ENCODE measurements around the gene SYNGAP1.

Gene SYNGAP1

GRCh38 chr6:33404884-33405283 is 15.0 kb upstream of the SYNGAP1 start:
- DNase-seq (ENCODE audit: low spot score): no peak

DNA sequence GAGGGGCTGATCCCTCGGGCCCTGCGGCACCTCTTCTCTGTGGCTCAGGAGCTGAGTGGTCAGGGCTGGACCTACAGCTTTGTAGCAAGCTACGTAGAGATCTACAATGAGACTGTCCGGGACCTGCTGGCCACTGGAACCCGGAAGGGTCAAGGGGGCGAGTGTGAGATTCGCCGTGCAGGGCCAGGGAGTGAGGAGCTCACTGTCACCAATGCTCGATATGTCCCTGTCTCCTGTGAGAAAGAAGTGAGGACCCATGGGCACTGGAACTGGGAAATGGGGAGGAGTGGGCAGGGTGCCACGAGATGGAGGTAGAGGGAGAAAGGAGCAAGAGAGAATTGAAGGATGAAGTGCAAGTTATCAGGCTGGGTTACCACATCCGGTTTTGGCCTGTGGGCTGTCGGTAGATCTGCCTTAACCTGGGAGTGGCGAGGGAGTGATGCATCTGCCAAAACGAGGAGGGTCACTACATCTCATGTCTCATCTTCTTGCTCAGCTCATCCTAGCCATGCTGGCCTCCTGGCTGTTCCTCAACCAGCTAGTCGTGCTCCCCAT is 14.4 kb upstream of the SYNGAP1 start:
- DNase-seq (ENCODE audit: low spot score): no peak

- no peak for DNase-seq (ENCODE audit: low spot score)
These were observed 13.7 kb upstream of the SYNGAP1 start for GRCh38 chr6:33406126-33406525.

- DNase-seq (ENCODE audit: low spot score): peak; percentile 56
These were observed 12.6 kb upstream of the SYNGAP1 start for GRCh38 chr6:33407132-33407718.

GRCh38 chr6:33410050-33410710 is 9.7 kb upstream of the SYNGAP1 start:
- DNase-seq (ENCODE audit: low spot score): peak; percentile 99

DNA sequence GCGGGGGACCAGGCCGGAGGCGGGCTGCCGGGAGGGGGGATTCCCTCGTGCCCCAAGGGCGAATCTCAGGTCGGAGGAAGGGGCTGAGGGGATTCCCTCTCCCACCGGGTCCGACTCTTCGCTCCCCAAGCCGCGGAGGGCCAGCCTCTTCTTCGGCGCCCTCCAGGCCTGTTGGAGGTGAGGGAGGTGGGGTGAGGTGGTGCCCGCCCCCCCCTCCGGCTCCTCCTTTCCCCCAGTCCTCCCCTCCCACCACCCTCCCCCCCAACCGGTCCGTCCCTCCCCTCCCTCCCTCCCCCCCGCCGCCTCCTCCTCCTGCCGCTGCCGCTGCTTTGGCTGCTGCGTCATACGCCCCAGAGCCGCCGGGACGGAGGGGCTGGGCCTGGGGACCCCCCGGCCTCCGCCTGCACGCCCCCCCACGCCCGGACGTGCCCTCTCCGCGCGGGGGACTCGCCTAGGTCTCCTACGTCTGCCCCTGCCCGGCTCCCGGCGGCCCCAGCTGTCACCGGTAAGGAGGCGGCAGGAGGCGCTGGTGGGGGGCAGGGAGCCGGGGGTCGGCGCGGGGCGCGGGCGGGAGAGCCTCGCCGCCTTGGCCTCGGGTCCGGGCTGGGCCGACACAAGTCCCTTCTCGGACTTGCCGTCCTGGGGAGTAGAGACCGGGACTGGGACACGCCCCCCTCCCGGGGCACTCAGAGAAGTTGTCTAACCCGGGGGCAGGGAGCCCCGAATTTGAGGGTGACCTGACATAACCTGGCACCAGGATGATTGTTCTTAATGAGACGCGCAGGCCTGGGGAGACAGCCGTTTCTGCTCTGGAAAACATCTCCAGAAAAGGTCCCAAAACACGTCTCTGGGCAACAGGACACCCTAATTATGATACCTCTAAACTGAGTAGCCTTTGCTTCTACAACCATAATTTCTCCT is 8.9 kb upstream of the SYNGAP1 start, which contains the start of gene PHF1:
Gene PHF1, plus strand, starts transcription at position 304 of the 921 bp plus-strand sequence. CDS start 1,250 bp downstream, outside the sequence.
- peak; percentile 81 for DNase-seq (ENCODE audit: low spot score)

GRCh38 chr6:33411632-33412005 is 8.2 kb upstream of the SYNGAP1 start:
- DNase-seq (ENCODE audit: low spot score): no peak

- no peak for DNase-seq (ENCODE audit: low spot score)
These were observed 7.5 kb upstream of the SYNGAP1 start for GRCh38 chr6:33412140-33413009.

DNA sequence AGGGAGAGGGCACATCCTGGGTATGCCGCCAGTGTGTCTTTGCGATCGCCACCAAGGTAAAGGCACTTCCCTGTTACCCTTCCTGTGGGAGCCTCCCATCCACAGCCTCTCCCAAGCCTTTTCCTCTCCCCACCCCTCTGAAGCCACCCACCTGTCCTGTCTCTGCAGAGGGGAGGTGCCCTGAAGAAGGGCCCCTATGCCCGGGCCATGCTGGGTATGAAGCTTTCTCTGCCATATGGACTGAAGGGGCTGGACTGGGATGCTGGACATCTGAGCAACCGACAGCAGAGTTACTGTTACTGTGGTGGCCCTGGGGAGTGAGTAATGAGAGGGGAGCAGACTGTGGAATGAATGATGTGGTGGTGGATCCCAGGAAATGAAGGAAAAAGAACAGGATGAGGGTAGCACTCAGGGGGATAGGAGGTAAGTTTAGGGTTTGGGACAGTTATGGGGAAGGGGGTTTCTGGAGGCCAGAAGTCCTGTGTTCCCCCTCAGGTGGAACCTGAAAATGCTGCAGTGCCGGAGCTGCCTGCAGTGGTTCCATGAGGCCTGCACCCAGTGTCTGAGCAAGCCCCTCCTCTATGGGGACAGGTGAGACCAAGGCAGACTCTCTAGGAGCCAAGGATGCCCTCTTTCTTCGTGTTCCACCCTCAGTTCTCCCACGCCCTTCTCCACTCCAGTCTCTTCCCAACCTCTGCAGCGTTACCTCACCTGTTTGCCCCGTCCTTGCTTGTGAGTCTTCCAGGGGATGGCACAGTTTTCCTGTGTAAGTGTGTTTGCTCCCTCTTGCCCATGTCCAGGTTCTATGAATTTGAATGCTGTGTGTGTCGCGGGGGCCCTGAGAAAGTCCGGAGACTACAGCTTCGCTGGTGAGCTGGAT is 6.4 kb upstream of the SYNGAP1 start:
- DNase-seq (ENCODE audit: low spot score): no peak

DNA sequence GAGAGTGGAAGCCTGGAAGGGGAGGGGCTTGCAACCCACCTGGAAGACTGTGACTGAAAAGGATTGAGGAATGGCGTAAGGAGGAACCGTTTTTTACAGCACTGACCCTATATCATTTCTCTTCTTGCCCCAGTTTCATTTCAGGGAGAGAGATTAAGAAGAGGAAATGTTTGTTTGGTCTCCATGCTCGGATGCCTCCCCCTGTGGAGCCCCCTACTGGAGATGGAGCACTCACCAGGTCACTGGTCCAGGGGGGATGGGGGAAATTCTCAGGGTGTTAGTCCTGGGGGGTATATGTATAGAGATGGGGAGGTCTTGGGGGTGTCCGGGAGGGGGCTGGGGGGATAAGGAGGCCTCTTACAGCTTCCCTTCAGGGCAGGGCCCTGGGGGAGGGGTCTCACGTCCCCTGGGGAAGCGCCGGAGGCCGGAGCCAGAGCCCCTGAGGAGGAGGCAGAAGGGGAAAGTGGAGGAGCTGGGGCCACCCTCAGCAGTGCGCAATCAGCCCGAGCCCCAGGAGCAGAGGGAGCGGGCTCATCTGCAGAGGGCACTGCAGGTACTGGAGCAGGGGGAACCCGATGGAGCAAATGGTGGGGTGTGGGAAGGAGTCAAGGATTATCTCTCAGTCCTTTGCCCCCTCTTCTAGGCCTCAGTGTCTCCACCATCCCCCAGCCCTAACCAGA is 5.1 kb upstream of the SYNGAP1 start:
- peak; percentile 28 for DNase-seq (ENCODE audit: low spot score)

- no peak for DNase-seq (ENCODE audit: low spot score)
These were observed 4.0 kb upstream of the SYNGAP1 start for GRCh38 chr6:33415831-33416230.

DNA sequence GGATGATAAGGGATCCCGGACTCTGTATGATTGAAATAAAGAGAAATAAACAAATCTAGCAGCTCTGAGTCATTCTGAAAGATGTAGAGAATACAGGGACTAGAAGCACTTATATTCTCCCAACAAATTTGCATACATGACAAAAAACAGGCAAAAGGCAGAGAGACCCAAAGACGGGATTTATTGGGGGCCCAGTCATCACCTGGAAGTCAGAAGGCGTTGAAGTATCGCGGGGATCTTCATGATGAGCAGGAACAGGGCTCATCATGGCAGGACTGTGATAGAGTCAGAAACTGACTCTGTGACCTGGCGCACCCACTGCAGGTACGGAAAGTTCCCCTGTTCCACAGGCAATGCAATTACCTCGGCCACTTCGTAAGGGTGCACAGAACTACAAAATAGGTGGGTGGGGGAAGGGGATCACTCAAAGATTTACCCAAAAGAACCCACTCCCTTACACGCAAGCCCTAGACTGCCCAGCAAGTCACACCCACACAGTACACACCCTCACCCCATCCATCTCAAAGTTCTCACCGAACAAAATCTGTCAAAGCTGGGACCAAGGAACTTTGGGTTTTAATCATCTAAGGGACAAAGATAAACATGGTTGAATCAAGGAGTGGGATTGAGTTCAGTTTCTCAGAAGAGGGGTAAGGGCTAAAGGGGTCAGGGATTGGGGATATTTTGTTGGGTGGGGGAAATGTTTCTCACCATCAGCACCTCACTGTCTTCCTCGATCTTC is 3.3 kb upstream of the SYNGAP1 start:
- no peak for DNase-seq (ENCODE audit: low spot score)

DNA sequence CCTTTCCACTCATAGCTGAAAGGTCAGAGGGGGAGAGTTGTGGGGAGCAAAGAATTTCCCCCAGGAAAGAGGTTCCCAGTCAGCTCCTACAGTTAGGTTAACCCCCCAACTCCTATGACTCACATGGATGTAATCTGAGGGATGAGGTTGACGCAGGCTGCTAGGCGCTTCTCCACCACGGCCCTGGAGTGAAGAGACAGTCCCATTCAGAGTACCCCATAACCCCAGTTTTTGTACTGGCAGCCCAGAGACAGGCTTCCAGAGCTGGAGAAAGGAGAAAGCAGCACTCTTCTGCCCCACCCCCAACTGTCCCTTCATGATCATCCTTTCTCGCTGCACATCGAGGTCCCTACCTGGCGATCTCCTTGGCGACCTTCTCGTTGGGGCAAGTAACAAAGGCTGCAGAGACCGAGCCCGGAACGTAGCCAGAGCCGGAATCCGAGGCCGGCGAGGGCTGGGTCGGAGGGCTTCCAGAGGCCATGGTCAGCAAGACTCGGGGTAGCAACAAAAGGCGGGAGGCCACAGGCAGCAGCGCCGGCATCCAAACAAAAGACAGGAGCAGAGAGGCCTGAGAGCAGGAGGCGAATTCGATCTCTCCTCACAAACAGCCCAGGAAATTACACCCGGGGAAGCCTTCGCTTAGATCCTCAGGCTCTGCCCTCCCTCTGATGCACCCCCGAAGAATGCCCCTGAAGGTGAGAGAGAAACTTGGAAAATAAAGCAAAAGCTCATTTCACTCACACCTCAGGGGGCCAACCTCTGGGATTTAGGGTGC is 2.5 kb upstream of the SYNGAP1 start:
- DNase-seq (ENCODE audit: low spot score): peak; percentile 81

GRCh38 chr6:33417903-33418689 is 1.8 kb upstream of the SYNGAP1 start, which contains the start of gene CUTA:
Gene CUTA, minus strand, starts transcription at chr6:33418107. Its CDS starts 107 bp downstream, at chr6:33418000.
- peak; percentile 100 for DNase-seq (ENCODE audit: low spot score)

DNA sequence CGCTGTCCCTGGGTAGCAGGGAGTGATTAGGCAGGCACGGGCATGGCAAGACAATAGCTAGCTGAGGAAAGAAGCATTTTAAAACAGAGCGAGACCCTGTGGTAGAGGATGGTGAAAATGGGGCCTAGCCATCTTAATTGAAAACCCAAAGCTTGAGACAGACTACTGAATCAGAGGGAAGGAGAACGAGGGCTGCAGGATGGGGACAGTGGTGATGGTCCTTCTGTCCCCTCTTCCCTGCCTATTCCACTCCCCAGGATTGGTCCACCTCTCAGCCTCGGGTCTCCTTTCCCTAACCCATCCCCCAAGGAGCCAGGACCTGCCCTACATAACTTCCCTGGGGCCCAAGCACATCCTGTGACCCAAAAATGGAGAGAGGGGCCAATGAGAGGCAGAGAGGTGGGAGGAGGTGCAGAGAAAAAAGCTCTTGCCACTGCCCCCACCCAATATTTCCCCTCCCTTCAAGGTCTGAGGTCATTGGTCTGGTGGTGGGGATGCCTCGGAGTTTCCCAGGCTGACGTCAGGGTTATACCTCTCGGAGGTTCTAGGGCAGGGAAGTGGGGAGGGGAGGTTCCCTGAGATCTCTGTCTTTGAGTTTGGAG is 1.1 kb upstream of the SYNGAP1 start:
- DNase-seq (ENCODE audit: low spot score): peak; percentile 30

DNA sequence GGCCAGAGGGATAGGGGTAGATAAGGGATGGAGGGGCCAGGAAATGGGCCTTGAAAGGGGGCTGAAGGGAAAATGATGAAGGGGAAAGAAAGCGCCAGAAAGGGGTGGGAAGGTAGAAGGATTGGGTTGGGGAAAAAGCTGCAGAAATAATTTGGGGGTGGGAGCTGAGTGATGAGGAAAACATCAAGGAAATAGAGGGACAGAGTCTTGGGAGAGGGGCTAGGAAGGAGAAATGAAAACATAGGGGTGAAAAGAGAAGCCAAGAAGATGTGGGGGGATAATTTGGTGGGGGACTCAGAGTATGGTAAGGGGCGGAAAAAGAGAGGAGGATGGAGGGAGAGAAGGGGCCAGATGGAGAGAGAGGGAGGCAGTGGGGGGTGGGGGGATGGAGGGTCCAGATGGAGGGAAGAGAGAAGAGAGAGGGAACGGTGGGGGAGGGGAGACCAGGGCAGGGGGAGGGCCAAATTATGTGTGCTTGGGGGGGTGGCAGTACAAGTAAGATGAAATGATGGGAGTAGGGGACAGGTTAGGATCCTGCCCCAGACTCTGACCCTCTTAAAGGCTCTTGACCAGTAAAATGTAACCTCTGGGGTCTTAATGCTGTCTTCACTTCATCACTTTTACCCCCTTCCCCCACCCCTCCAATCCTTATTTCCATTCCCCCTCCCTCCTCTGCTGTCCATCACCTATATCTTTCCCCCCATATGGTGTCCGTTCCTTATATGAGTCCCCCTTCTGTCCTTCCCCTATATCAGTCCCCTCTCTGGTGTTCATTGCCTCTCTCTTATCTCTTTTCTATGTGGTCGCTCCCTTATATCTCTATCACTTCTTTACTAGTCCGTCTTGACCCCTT is 852 bp downstream of the SYNGAP1 start:
- no peak for DNase-seq (ENCODE audit: low spot score)
